Measurements from ENCODE around the gene ATP5F1E. TPM values are rescaled to one million over a fixed set of nuclear protein-coding genes. Genes with fewer than 3 reads are reported as not detected.

Gene ATP5F1E
- total and polyA plus RNA-seq, 2 donors (not counting 3 experiments of a cell fraction or from before 2014, with no cell fraction given) = 29.0 to 107 TPM

DNA sequence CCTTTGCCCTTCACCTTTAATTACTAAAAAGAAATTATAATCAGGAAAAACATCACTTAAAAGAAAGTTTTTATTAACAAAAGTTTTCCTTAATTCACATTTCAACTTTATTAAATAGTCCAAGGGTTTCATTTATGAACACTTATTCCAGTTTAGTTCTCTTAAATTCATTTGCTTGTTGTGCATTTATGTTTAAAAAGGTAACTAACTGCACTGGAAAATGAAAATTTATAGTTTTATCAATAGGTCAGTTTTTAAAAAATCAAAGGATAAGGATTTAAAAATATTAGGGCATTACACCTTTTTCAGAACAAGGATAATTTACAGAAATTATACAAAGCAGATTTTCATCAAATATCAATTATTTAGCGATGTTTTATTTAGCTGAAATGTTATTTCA lies 958 bp upstream of the ATP5F1E start:
- no peaks in the 10 kb centered on the region for H4K20me1 ChIP-seq (replicated peaks; ENCODE audit: control insufficient read depth, extremely low read depth, insufficient read depth, low read length)
- BruUV-seq (replicated peaks) = no TSS peak
- DNase-seq (ENCODE audit: low read depth, low spot score) (no peak), FAIRE-seq (no peak)
- ChIA-PET CTCF (interaction anchor here (0.8 to 2.2 kb wide), 6 partner anchors 12 to 165 kb away, joined by 3 to 10 read pairs (median 6); no protein-coding TSS in a partner anchor), POLR2A (interaction anchor here (1.3 kb wide), 1 partner anchor 29 kb away, joined by 3 read pairs; no protein-coding TSS in a partner anchor)
- H3K79me2 ChIP-seq (ENCODE audit: control insufficient read depth, insufficient read depth, low read length) = peaks cover 46% of the 10 kb centered on the region
- no peaks in the 10 kb centered on the region for H3K27me3 ChIP-seq (ENCODE audit: control insufficient read depth in 2 of 2, insufficient read depth in 2 of 2, low read length in 2 of 2)
- H3K4me1 ChIP-seq (ENCODE audit: control insufficient read depth, extremely low read depth, insufficient read depth, low read length) = peaks cover 39% of the 10 kb centered on the region
- no peaks in the 10 kb centered on the region for H3K9me3 ChIP-seq (replicated peaks; ENCODE audit: control insufficient read depth, insufficient read depth, low read length)
- H3K4me3 ChIP-seq (replicated peaks in 1 of 3; ENCODE audit: insufficient read depth in 1 of 3, low read depth in 1 of 3, low read length in 3 of 3) = peak overlapping the region in 1 of 3 experiments; percentile 76
- no peak overlapping the region for H2AFZ ChIP-seq (ENCODE audit: low read depth, low read length)
- peak overlapping the region; percentile 88 for H3K4me2 ChIP-seq (ENCODE audit: insufficient read depth, low read length)
- no peak overlapping the region for H3K9ac ChIP-seq (replicated peaks; ENCODE audit: extremely low read depth, insufficient read depth, low read length)
- H3K27ac ChIP-seq (ENCODE audit: insufficient read depth, low read depth, low read length) = peak overlapping the region; percentile 79
- intact Hi-C loops (cut with micrococcal nuclease) (loop anchor here (5.0 kb wide), 1 partner anchor 36 kb away; no protein-coding TSS in a partner anchor), dilution Hi-C loops (cut with MboI; ENCODE audit: extremely low pct_ligation_motif_present, low sequenced_read_pairs) (no loop called here)
- H3K36me3 ChIP-seq (ENCODE audit: control insufficient read depth in 2 of 2, extremely low read depth in 1 of 2, insufficient read depth in 2 of 2, low read length in 2 of 2) = peaks cover 17 to 35% of the 10 kb centered on the region in 2 experiments
- TF ChIP-seq EZH2 (IDR thresholded peaks at IDR 0.05; ENCODE audit: borderline replicate concordance, low read depth, low read length, severe bottlenecking) (no peak), POLR2AphosphoS5 (IDR thresholded peaks at IDR 0.05; ENCODE audit: insufficient read depth, low read depth, low read length) (no peak), POLR2A (IDR thresholded peaks at IDR 0.05; ENCODE audit: low read depth, low read length) (no peak), MAX (IDR thresholded peaks at IDR 0.05; ENCODE audit: insufficient read depth, insufficient read length) (no peak), FOS (IDR thresholded peaks at IDR 0.05; ENCODE audit: borderline replicate concordance, insufficient read depth, low read length) (no peak), JUN (IDR thresholded peaks at IDR 0.05; ENCODE audit: borderline replicate concordance, insufficient read depth, insufficient read length, low read depth) (no peak), MYC (IDR thresholded peaks at IDR 0.05; ENCODE audit: low read depth, low read length) (no peak), GATA2 (IDR thresholded peaks at IDR 0.05; ENCODE audit: insufficient read depth, insufficient read length, low read depth, low read length) (no peak)
- TF ChIP-seq, protein P1, sequence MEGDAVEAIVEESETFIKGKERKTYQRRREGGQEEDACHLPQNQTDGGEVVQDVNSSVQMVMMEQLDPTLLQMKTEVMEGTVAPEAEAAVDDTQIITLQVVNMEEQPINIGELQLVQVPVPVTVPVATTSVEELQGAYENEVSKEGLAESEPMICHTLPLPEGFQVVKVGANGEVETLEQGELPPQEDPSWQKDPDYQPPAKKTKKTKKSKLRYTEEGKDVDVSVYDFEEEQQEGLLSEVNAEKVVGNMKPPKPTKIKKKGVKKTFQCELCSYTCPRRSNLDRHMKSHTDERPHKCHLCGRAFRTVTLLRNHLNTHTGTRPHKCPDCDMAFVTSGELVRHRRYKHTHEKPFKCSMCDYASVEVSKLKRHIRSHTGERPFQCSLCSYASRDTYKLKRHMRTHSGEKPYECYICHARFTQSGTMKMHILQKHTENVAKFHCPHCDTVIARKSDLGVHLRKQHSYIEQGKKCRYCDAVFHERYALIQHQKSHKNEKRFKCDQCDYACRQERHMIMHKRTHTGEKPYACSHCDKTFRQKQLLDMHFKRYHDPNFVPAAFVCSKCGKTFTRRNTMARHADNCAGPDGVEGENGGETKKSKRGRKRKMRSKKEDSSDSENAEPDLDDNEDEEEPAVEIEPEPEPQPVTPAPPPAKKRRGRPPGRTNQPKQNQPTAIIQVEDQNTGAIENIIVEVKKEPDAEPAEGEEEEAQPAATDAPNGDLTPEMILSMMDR (IDR thresholded peaks at IDR 0.05; ENCODE audit: extremely low read depth in 1 of 2, insufficient read depth in 1 of 2, low read depth in 1 of 2, low read length in 2 of 2) = no peak
- H3K9me1 ChIP-seq (replicated peaks; ENCODE audit: control insufficient read depth, extremely low read depth, insufficient read depth, low read length) = no peaks in the 10 kb centered on the region

Measured in endothelial cell of umbilical vein (primary cell).